Naive B cell (primary cell): ENCODE measurements around the gene MAPKAPK2. TPM values are rescaled to one million over a fixed set of nuclear protein-coding genes. Genes with fewer than 3 reads are reported as not detected.
"Not testable (repeated sequence)": the region's sequence is repeated elsewhere in the genome, so short reads cannot be mapped to it uniquely, and the experiment has no call there.

Experiments used
- ATAC-seq, 2 donors: fragments of 150-1000 bp; cut with Tn5 transposase; 2 replicates each; pipeline ENCODE4 v1.10.0; 2021; ENCODE audit warnings: low read depth in 2 of 2, mild to moderate bottlenecking in 2 of 2, moderate library complexity in 2 of 2
- DNase-seq: peaks from one replicate; pipeline ENCODE4 v3.0.0; 2022
- H3K27ac Mint-ChIP-seq, 6 donors: one replicate each; pipeline ENCODE4 v1.8.0; 2020 to 2022; ENCODE audit warnings: mild to moderate bottlenecking in 6 of 6, mixed read lengths in 6 of 6, moderate library complexity in 5 of 6, inconsistent platforms in 2 of 6
- H3K27me3 Mint-ChIP-seq, 3 donors: one replicate each; pipeline ENCODE4 v1.8.0; 2021 to 2022; ENCODE audit warnings: mixed read lengths in 3 of 3, mild to moderate bottlenecking in 1 of 3
- H3K36me3 Mint-ChIP-seq, 2 donors: one replicate each; pipeline ENCODE4 v1.8.0; 2020 to 2022; ENCODE audit warnings: mixed read lengths in 2 of 2, inconsistent platforms in 1 of 2, mild to moderate bottlenecking in 1 of 2
- H3K4me1 Mint-ChIP-seq, 3 donors: one replicate each; pipeline ENCODE4 v1.8.0; 2020 to 2022; ENCODE audit warnings: mixed read lengths in 3 of 3, inconsistent platforms in 1 of 3, mild to moderate bottlenecking in 1 of 3, moderate library complexity in 1 of 3
- H3K4me3 Mint-ChIP-seq, 8 donors: one replicate each; pipeline ENCODE4 v1.8.0; 2020 to 2022; ENCODE audit warnings: mild to moderate bottlenecking in 8 of 8, mixed read lengths in 8 of 8, moderate library complexity in 8 of 8, inconsistent platforms in 2 of 8
- H3K9me3 Mint-ChIP-seq, 7 donors: one replicate each; pipeline ENCODE4 v1.8.0; 2020 to 2022; ENCODE audit warnings: mixed read lengths in 7 of 7, mild to moderate bottlenecking in 5 of 7, inconsistent platforms in 2 of 7, moderate library complexity in 1 of 7
- polyA plus RNA-seq, 6 donors: library from polyadenylated mRNA; unstranded; fragments of 300-500 nt; fragmentation: Illumina TruSeq; gene quantifications; one replicate each; pipeline ENCODE4 v1.2.3, GENCODE V29; 2021; ENCODE audit warnings: low read depth in 6 of 6

Gene MAPKAPK2
- polyA plus RNA-seq, 6 donors from 2014 or later: 1.7 to 3.6 (median 2.8) TPM

DNA sequence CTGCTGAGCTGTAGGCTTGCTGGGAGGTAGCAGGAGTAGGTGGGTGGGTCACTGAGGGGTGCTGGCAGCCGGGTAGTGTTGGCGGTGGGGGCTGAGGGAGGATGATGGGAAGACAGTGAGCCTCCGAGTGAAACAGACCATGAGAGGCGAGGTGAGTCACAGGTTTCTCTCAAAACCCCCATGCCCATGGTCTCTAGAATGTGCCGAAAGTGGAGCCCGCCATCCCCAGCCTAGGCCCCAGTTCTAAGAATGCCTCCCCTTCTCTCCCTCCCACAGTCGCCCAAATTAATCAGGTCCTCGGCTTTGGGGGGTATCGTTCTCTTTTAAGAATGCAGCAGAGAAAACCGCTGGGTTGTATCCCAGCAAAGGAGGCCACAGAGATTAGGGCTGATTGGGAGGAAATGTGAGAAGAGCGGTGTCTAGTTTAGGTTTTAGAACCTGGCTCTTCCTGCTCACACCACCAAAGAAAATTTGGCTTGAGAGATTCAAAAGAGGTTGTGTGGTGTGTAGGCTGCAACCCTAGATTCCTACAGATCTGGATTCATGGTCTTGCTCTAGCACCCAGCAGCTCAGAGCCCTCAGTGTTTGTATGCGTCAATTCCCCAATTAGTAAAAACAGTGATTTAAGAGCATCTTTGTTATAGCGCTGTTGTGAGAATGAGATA, 58.1 kb downstream of the MAPKAPK2 start:
- Mint-ChIP-seq H3K36me3 (no peaks in the 10 kb centered on the region), H3K9me3 (no peaks in the 10 kb centered on the region), H3K4me1 (peaks cover 13 to 36% (median 31%) of the 10 kb centered on the region in 3 donors), H3K4me3 (no peak overlapping the region), H3K27me3 (no peaks in the 10 kb centered on the region), H3K27ac (peak overlapping the region in 2 of 6 donors; percentile 32 to 51)
- ATAC-seq (peak in 1 of 2 donors; percentile 16), DNase-seq (no peak)

DNA sequence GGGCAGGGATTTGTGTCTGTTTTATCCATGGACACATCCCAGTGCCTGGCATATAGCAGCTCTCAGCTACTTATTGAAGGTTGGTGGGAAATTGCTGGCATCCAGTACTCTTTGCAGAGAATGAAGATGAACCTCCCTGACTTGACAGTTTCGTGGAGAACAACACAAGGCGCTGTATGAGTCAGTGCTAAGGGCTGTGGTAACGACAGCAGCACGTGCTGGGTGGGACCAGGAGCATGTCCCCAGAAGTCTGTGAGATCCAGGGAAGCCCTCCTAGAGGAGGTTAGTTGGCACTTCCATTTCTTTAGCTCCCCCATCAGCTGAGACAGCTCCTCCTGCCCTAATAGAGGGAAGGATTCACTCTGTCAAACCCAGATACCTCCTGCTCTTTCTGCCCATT, 60.0 kb downstream of the MAPKAPK2 start:
- Mint-ChIP-seq H3K27me3 (no peaks in the 10 kb centered on the region), H3K27ac (peak overlapping the region in 1 of 6 donors; percentile 86), H3K4me3 (no peak overlapping the region), H3K9me3 (no peaks in the 10 kb centered on the region), H3K4me1 (peaks cover 3 to 19% (median 14%) of the 10 kb centered on the region in 3 donors), H3K36me3 (no peaks in the 10 kb centered on the region)
- ATAC-seq: no peak
- DNase-seq: no peak

DNA sequence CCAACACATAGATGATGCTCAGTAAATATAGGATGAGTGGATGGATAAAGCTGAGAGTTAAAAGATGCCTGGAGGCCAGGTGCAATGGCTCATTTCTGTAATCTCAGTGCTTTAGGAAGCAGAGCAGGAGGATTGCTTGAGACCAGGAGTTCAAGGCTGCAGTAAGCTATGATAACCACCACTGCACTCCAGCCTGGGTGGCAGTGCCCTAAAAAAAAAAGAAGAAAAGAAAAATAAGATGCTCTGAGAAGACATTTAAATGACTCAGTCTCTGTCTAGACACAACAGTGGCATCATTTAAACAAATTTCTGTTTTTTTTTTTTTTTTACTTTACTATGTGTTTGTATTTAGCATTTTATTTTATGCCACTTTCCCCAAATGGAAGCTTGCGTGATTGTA, 60.6 kb downstream of the MAPKAPK2 start:
- H3K9me3 Mint-ChIP-seq: no peaks in the 10 kb centered on the region
- no peak for DNase-seq
- no peak overlapping the region for H3K27ac Mint-ChIP-seq
- no peak overlapping the region for H3K4me3 Mint-ChIP-seq
- H3K4me1 Mint-ChIP-seq: peaks cover 0 to 15% (median 10%) of the 10 kb centered on the region in 3 donors
- H3K27me3 Mint-ChIP-seq: no peaks in the 10 kb centered on the region
- ATAC-seq: no peak
- no peaks in the 10 kb centered on the region for H3K36me3 Mint-ChIP-seq

DNA sequence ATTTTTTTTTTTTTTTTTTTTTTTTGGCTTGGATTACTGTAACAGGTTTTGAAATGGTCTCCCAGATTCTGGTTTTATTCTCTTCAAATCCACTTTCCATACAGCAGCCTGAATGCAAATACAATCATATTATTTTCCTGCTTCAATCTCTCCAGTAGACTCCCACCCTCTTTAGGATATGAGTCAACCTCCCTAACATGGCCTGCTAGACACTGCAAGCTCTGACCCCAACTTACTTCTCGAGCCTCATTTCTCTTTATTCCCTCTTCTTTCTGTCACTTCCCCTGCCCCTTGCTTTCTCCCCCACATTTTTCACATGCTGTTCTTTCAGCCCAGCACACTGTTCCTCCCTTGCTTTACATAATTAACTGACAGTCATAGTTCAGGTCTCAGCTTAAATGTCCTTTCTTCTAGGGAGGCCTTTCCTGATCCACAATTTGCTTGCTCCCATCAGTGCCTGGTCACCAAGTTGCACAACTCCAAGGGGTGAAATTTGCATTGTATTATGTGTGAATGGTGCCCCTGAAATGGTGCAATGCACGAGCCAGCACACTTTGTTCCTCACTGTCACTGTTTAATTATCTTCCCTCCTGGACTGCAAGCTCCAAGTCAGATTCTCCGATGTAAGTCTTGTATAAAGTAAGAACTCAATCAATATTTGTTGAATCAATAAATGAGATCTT, 63.8 kb downstream of the MAPKAPK2 start:
- DNase-seq (no peak), ATAC-seq (no peak)
- H3K27me3 Mint-ChIP-seq: peaks cover 0 to 9% (median 8%) of the 10 kb centered on the region in 3 donors
- peak overlapping the region in 1 of 8 donors; percentile 16 for H3K4me3 Mint-ChIP-seq
- no peaks in the 10 kb centered on the region for H3K36me3 Mint-ChIP-seq
- peaks cover 0 to 6% (median 3%) of the 10 kb centered on the region in 3 donors for H3K4me1 Mint-ChIP-seq
- H3K27ac Mint-ChIP-seq: peak overlapping the region in 2 of 6 donors; percentile 35 to 74
- H3K9me3 Mint-ChIP-seq: no peaks in the 10 kb centered on the region

DNA sequence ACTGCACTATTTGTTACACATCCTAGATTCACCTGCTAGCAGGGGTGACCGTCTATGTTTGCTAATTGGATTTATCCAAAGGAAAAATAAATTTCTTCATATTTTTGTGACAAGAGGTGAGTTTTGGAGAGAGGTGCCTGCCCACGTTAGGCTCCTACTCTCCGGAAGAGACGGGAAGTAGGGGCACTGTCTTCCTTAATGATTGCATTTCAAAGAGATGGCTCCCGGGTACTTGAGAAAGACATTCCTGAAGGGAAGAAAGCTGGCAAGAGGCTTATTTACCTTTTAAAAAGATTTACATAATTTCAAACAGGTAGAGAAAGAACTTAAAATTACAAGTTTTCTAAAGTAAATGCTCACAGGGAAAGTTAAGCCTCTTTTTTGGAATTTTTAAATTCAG, 67.2 kb downstream of the MAPKAPK2 start:
- Mint-ChIP-seq H3K36me3 (peaks cover 0 to 7% of the 10 kb centered on the region in 2 donors), H3K27me3 (peaks cover 6 to 19% (median 8%) of the 10 kb centered on the region in 3 donors), H3K4me1 (peaks cover 0 to 6% (median 3%) of the 10 kb centered on the region in 3 donors), H3K4me3 (no peak overlapping the region), H3K27ac (no peak overlapping the region), H3K9me3 (no peaks in the 10 kb centered on the region)
- ATAC-seq (no peak), DNase-seq (no peak)

DNA sequence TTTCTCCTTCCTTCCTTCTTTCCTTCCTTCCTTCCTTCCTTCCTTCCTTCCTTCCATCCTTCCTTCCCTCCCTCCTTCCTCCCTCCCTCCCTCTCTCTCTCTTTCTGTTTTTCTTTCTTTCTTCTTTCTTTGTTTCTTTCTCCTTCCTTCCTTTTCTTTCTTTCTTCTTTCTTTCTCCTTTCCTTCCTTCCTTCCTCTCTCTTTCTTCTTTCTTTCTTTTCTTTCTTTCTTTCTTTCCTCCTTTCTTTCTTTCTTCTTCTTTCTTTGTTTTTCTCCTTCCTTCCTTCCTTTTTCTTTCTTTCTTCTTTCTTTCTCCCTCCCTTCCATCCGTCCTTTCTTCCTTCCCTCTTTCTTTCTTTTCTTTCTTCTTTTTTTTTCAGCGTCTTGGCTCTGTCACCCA, 67.8 kb downstream of the MAPKAPK2 start:
- Mint-ChIP-seq H3K4me1 (peaks cover 0 to 6% (median 3%) of the 10 kb centered on the region in 3 donors), H3K27me3 (peaks cover 6 to 19% (median 8%) of the 10 kb centered on the region in 3 donors), H3K27ac (peak overlapping the region in 1 of 6 donors; percentile 93), H3K4me3 (no peak overlapping the region), H3K9me3 (no peaks in the 10 kb centered on the region), H3K36me3 (peaks cover 0 to 7% of the 10 kb centered on the region in 2 donors)
- no peak for DNase-seq
- no peak for ATAC-seq

DNA sequence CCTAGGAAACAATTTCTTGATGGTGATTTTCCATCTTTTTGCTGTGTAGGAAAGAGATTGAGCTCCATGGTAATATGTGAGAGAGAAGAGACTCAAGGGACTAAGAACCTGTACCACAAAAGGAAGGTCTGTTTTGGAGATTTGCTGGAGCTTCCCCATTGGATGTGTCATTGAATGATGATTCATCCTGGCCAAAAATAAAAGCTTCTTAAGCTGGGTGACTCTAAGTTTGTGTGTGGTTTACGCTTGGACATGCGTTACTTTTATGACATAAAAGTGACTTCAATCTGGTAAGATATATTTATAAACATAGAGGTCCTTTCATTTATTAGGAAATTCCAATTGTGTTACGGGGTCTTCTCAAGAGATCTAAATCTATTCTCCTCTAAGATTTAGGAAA, 68.4 kb downstream of the MAPKAPK2 start:
- DNase-seq (no peak), ATAC-seq (no peak)
- peaks cover 6 to 19% (median 8%) of the 10 kb centered on the region in 3 donors for H3K27me3 Mint-ChIP-seq
- peaks cover 0 to 6% (median 3%) of the 10 kb centered on the region in 3 donors for H3K4me1 Mint-ChIP-seq
- peak overlapping the region in 1 of 6 donors; percentile 21 for H3K27ac Mint-ChIP-seq
- H3K9me3 Mint-ChIP-seq: no peaks in the 10 kb centered on the region
- peaks cover 0 to 7% of the 10 kb centered on the region in 2 donors for H3K36me3 Mint-ChIP-seq
- H3K4me3 Mint-ChIP-seq: no peak overlapping the region

DNA sequence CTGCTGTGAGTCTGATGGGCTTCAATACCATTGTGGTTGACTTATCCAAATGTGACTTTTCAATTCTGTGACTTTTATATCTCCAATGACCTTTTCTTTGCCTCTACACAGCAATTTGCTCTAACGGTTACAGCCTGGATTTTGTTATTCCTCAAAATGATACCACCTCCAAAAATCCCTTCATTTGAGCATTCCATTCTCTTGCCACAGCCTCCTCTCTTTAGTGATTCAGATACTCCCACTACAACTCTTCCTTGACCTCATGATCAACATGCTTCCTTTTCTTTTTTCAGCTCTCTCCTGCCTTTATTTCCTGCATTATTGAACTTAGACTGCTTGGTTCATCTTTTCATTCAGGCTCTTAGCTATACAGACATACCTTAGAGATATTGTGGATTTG, 69.3 kb downstream of the MAPKAPK2 start:
- Mint-ChIP-seq H3K4me1 (peaks cover 0 to 6% (median 3%) of the 10 kb centered on the region in 3 donors), H3K27ac (peak overlapping the region in 1 of 6 donors; percentile 50), H3K27me3 (peaks cover 6 to 19% (median 8%) of the 10 kb centered on the region in 3 donors), H3K9me3 (no peaks in the 10 kb centered on the region), H3K4me3 (no peak overlapping the region), H3K36me3 (peaks cover 0 to 7% of the 10 kb centered on the region in 2 donors)
- no peak for ATAC-seq
- DNase-seq: no peak

DNA sequence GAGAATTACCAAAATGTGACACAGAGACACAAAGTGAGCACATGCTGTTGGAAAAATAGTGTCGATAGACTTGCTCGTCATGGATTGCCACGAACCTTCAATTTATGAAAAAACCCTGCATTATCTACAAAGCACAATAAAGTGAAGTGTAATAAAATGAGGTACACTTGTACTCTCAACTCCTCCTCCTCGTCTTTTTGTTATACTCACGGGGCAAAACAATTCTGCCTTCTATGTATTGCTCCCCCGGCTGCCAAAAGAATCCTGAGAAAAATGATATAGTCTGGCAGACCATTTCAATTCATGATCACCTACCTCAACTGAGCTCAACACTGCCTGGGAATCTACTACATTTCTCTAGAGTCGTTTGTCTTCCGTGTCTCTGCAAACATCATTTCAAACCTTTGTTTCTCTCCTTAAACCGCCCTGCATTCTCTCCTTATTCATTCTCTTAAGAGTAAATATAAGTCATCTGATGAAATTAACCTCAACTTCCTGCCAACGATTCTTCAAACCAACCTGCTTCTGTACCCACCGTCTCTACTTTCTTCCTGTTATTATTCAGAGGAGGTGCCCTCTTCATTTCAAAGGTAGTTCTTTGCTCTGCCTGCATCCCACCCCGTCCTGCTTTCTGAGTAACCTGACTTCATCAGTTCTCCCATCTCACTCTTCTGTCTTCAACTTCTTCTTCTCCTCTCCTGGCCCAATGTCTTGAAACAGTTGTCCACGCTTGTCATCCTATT, 73.0 kb downstream of the MAPKAPK2 start:
- peak; percentile 56 to 63 for ATAC-seq
- Mint-ChIP-seq H3K27ac (no peak overlapping the region), H3K4me1 (peaks cover 0 to 3% (median under 1%) of the 10 kb centered on the region in 3 donors), H3K27me3 (peaks cover 3 to 13% (median 6%) of the 10 kb centered on the region in 3 donors), H3K4me3 (no peak overlapping the region), H3K9me3 (no peaks in the 10 kb centered on the region), H3K36me3 (peaks cover 0 to 7% of the 10 kb centered on the region in 2 donors)
- DNase-seq: peak; percentile 25

DNA sequence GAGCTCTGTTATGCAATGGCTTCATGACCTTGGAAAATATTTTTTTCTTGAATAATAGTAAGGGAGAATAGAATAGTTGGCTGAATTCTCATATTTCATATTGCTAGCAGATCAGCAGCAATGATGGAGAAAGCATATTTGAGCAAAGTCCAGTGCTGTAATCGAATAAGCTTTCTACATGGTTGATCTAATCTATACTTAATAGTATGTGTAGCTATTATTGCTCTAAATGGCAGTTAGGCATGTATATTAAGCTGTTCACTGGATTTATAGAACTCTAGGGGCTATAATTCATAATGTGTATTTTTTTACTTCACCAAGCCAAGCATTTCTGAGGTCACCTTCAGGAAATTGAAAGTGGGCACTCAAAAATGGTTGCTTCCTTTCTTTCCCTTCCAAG, 75.9 kb downstream of the MAPKAPK2 start:
- Mint-ChIP-seq H3K4me3 (no peak overlapping the region), H3K4me1 (peaks cover 0 to 2% (median 1%) of the 10 kb centered on the region in 3 donors), H3K27ac (no peak overlapping the region), H3K36me3 (no peaks in the 10 kb centered on the region), H3K27me3 (peaks cover 0 to 10% (median 0%) of the 10 kb centered on the region in 3 donors), H3K9me3 (peaks cover 0 to 2% (median 0%) of the 10 kb centered on the region in 7 donors)
- DNase-seq: no peak
- no peak for ATAC-seq

DNA sequence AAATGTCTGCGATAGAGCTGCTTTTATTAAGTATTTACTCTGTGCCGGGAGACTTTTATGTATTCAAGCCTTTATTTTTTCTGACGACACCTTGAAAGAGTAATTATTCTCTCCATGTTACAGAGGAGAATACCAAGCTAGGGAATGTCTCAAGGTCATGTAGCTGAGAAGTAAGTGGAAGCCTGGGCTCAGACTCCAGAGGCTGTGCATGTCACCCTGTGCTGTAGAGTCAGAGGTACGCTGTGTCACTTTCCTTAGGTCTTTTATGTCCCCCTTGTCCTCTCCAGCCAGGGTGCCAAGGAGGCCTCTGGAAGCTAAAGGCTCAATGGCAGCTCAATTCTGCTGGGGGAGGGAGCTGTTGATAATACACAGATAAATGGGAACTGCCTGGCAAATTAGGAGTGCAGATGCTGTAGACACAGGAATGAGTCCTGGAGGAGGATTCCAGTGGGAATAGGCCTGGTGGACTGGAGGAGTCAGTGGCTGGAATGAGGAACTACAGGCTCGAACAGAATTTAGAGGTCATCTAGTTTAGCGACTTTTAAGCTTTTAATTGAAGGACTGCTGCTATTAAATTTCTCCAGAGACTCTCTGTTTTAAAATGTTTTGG, 76.6 kb downstream of the MAPKAPK2 start:
- H3K36me3 Mint-ChIP-seq: no peaks in the 10 kb centered on the region
- H3K9me3 Mint-ChIP-seq: peaks cover 0 to 2% (median 0%) of the 10 kb centered on the region in 7 donors
- ATAC-seq (no peak), DNase-seq (no peak)
- peaks cover 6 to 9% (median 8%) of the 10 kb centered on the region in 3 donors for H3K4me1 Mint-ChIP-seq
- no peak overlapping the region for H3K4me3 Mint-ChIP-seq
- peaks cover 0 to 10% (median 1%) of the 10 kb centered on the region in 3 donors for H3K27me3 Mint-ChIP-seq
- H3K27ac Mint-ChIP-seq: no peak overlapping the region

DNA sequence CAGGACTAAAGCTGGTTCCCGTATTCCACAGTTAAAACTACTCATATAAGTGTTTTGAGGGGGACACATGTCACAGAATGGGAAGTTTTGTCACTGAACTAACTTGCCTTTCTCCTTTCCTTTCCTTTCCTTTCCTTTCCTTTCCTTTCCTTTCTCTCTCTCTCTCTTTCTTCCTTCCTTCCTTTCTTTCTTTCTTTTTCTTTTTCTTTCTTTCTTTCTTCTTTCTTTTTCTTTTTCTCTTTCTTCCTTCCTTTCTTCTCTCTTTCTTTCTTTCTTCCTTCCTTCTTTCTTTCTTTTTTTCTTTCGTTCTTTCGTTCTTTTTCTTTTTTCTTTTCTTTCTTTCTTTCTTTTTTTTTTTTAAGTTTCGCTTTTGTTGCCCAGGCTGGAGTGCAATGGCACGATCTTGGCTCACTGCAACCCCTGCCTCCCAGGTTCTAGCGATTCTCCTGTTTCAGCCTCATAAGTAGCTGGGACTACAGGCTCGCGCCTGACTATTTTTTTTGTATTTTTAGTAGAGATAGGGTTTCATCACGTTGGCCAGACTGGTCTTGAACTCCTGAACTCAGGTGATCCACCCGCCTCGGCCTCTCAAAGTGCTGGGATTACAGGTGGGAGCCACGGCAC, 78.1 kb downstream of the MAPKAPK2 start:
- H3K4me3 Mint-ChIP-seq, H3K27ac Mint-ChIP-seq, H3K9me3 Mint-ChIP-seq, ATAC-seq, DNase-seq, H3K36me3 Mint-ChIP-seq: not testable (repeated sequence)
- H3K27me3 Mint-ChIP-seq: peaks cover 0 to 10% (median 7%) of the 10 kb centered on the region in 3 donors
- H3K4me1 Mint-ChIP-seq: peaks cover 11 to 17% (median 15%) of the 10 kb centered on the region in 3 donors
